Esophagus squamous epithelium (tissue), 5 donors: ENCODE data around the gene CIAO3. TPM values are rescaled to one million over a fixed set of nuclear protein-coding genes. Genes with fewer than 3 reads are reported as not detected.
A peak's percentile ranks its signal among the peaks of the same experiment; 100 is the strongest.

Source experiments
- DNase-seq: peaks from one replicate; lab custom pipeline; 2025; lab: John Stamatoyannopoulos, UW
- H3K27ac ChIP-seq, 4 donors: fragments of 200-600 bp; sonication (generic); one replicate each; pipeline ENCODE4 v1.5.1; 2016 to 2019; ENCODE audit warnings: mild to moderate bottlenecking in 1 of 4
- H3K27me3 ChIP-seq, 4 donors: fragments of 200-600 bp; sonication (generic); 1 replicate in 3 of 4; 2 replicates in 1 of 4; pipeline versions ENCODE4 v1.5.1 to v1.6.0; 2017 to 2021; ENCODE audit warnings: antibody characterized with exemption in 1 of 4
- H3K36me3 ChIP-seq, 3 donors: fragments of 200-600 bp; sonication (generic); one replicate each; pipeline ENCODE4 v1.5.1; 2016 to 2019
- H3K4me1 ChIP-seq, 3 donors: fragments of 200-600 bp; sonication (generic); one replicate each; pipeline ENCODE4 v1.5.1; 2017 to 2019
- H3K4me3 ChIP-seq, 4 donors: fragments of 200-600 bp; sonication (generic); 1 replicate in 3 of 4; 2 replicates in 1 of 4; pipeline ENCODE4 v1.5.1; 2016 to 2019; ENCODE audit warnings: mild to moderate bottlenecking in 2 of 4, moderate library complexity in 1 of 4
- H3K9me3 ChIP-seq, 3 donors: fragments of 200-600 bp; sonication (generic); one replicate each; pipeline ENCODE4 v1.5.1; 2016 to 2019
- POLR2A ChIP-seq, 4 donors: fragments of 450-650 bp; IDR thresholded peaks; one replicate each; pipeline ENCODE4 v1.6.1; 2017; ENCODE audit warnings: antibody characterized with exemption in 4 of 4, mild to moderate bottlenecking in 4 of 4, moderate library complexity in 3 of 4
- WGBS, 2 donors: methylation state at CpG; one replicate each; pipeline ENCODE4 v1.1.5; 2018; 5-methylcytosine and 5-hydroxymethylcytosine counted together
- intact Hi-C: fragments of 100-400 bp; cut with DNase I; formaldehyde crosslinking; loops from one replicate; pipeline ENCODE4 v1.15.0; 2022
- total RNA-seq, 4 donors: library from RNA; depleted of rRNA; stranded (reverse); fragments of >200 nt; gene quantifications; one replicate each; pipeline ENCODE4 v1.1.0, GENCODE V29; 2016
- TF ChIP-seq, protein P1 (sequence below), 6 experiments: fragments of 450-650 bp in 4 of 6; fragments of 200-600 bp in 2 of 6; sonication (generic) in 2 of 6; IDR thresholded peaks; one replicate each; pipeline ENCODE4 v1.5.1; 2016 to 2019; ENCODE audit warnings: antibody characterized with exemption in 6 of 6, mild to moderate bottlenecking in 4 of 6, moderate library complexity in 4 of 6
- donor health status: DM: yes; HTN: yes; CAD: no.

CIAO3 gene
- total RNA-seq, 4 donors from 2014 or later = 29.7 to 34.5 (median 33.2) TPM

DNA sequence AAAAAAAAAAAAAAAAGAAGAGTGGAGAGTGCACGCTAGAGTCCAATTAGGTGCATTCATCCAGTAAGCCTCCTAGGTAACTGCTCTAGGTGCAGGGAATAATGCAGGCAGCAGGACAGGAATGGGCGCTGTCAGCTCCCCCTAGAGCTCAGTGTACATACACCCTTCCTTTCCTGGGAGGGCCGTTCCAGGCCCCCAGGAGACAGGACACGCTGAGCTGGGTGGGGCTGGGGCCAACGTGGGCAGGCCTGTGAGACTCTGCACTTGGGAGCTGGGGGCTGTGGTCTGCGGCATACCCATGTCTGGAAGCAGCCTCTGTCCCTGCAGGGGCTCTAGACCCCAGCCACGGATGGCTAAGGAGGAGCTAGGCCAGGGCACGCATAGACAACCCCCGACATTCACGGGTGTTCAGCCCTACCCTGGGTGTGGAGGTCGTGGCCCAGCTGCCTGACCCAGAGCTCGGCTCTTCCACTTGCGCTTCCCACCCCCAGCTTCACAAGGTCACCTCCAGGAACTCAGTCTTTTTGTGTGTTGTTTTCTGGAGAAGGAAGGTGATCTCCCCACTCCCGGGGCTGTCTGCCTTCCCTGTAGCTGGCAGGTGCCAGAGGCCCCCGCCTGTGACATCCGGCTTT lies 20.9 kb downstream of the CIAO3 start:
- DNase-seq = no peak
- H3K27me3 ChIP-seq = peaks cover 0 to 36% (median 6%) of the 10 kb centered on the region in 4 donors
- no peaks in the 10 kb centered on the region for H3K9me3 ChIP-seq
- intact Hi-C loops = no loop called here
- TF ChIP-seq, protein P1, sequence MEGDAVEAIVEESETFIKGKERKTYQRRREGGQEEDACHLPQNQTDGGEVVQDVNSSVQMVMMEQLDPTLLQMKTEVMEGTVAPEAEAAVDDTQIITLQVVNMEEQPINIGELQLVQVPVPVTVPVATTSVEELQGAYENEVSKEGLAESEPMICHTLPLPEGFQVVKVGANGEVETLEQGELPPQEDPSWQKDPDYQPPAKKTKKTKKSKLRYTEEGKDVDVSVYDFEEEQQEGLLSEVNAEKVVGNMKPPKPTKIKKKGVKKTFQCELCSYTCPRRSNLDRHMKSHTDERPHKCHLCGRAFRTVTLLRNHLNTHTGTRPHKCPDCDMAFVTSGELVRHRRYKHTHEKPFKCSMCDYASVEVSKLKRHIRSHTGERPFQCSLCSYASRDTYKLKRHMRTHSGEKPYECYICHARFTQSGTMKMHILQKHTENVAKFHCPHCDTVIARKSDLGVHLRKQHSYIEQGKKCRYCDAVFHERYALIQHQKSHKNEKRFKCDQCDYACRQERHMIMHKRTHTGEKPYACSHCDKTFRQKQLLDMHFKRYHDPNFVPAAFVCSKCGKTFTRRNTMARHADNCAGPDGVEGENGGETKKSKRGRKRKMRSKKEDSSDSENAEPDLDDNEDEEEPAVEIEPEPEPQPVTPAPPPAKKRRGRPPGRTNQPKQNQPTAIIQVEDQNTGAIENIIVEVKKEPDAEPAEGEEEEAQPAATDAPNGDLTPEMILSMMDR (IDR thresholded peaks at IDR 0.05) = no peak
- TF ChIP-seq POLR2A (IDR thresholded peaks at IDR 0.05) = no peak
- peaks cover 27 to 60% (median 34%) of the 10 kb centered on the region in 3 donors for H3K4me1 ChIP-seq
- no peaks in the 10 kb centered on the region for H3K36me3 ChIP-seq
- peak overlapping the region; percentile 59 to 87 (median 72) for H3K4me3 ChIP-seq
- H3K27ac ChIP-seq = peak overlapping the region; percentile 78 to 90 (median 84)
- 8 to 27% methylated on average over 4 to 15 of the region's 16 CpGs for WGBS, 2 donors

DNA sequence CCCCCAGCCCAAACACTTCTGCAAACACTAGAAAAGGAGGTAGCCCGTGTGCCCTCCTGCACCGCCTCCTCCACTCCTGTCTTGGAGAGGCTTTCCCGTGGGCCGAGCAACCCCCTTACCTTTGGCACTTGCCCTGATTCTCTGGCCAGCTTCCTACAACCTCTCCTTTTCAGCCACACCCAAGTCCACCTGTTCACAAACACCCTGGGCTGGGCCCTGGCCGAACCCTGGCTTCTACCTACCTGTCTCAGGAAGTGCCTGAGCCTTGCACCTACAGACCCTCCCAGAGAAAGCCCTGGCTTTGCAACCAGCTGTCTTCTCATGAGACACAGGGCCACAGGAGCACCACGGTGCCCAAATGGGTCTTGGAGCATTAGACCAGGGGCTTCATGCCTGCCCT lies 21.9 kb downstream of the CIAO3 start:
- Histone ChIP-seq H3K9me3 (no peaks in the 10 kb centered on the region), H3K36me3 (no peaks in the 10 kb centered on the region), H3K27me3 (peaks cover 0 to 41% (median 6%) of the 10 kb centered on the region in 4 donors), H3K27ac (no peak overlapping the region), H3K4me1 (peaks cover 34 to 69% (median 40%) of the 10 kb centered on the region in 3 donors), H3K4me3 (no peak overlapping the region)
- TF ChIP-seq, protein P1 (IDR thresholded peaks at IDR 0.05) = no peak
- no peak for TF ChIP-seq POLR2A (IDR thresholded peaks at IDR 0.05)
- 61 to 72% methylated on average over 4 to 5 of the region's 6 CpGs for WGBS, 2 donors
- intact Hi-C loops = no loop called here
- DNase-seq = no peak

DNA sequence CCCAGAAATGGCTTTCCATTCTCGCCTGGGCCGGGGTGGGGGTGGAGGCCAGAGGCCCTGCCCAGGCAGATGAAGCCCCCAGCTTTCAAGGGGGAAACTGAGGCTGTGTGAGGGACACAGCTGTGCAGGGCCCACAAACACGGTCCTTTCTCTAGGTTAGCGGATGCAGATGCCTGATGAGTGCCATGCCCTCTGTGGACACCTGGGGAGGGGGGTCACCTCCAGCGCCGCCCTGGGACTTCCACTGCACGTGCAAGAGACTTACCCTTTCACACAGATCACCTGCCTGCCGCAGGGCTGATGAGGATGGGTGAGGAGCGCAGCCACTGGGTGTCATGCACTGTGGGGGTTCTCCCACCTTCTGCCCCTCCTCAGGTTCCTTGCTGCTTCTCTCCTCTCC lies 22.4 kb downstream of the CIAO3 start:
- intact Hi-C loops = no loop called here
- no peak overlapping the region for H3K27ac ChIP-seq
- H3K4me1 ChIP-seq = peaks cover 34 to 69% (median 40%) of the 10 kb centered on the region in 3 donors
- H3K27me3 ChIP-seq = peaks cover 0 to 41% (median 6%) of the 10 kb centered on the region in 4 donors
- TF ChIP-seq POLR2A (IDR thresholded peaks at IDR 0.05) = no peak
- TF ChIP-seq, protein P1 (IDR thresholded peaks at IDR 0.05) = no peak
- H3K36me3 ChIP-seq = no peaks in the 10 kb centered on the region
- WGBS, 2 donors = 86 to 100% methylated on average over 2 to 6 of the region's 9 CpGs
- DNase-seq = no peak
- no peak overlapping the region for H3K4me3 ChIP-seq
- H3K9me3 ChIP-seq = no peaks in the 10 kb centered on the region

DNA sequence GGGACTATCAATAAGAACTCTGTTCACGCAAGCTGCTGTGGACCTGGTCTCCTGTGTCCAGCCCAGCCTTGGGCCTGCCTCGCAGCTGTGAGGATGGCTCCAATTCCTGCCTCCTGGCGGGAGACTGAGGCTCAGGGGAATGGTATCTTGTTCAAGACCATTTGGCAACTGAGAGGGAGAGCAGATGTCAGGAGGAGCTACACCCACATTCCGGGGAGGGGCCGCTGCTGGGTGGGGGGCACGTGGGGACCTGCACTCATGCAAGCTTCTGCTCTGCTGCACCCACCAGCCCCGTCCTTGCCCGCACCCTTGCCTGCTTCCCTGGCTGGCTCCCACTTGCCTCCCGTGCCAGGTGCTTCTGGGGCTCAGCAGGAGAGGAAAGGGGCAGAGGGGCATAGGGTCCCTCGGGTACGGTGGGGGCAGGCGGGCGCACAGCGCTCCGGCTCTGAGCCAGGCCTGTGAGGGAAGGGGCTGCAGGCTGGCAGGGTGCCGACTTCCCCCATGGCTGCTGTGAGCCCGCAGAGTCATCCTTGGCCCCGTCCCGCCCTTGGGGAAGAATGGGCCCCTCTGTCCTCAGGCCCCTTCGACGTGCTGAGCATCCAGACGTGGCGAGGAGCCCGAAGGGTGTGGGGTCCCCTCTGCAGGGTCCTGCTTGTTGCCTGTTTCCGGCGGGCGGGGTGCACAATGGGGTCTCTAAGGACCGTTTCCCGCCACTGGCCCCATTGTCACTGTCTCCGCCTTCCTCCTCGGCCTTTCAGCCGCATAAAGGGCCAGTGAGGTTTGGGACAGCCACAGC lies 23.1 kb downstream of the CIAO3 start:
- intact Hi-C loops = no loop called here
- no peak for DNase-seq
- WGBS, 2 donors = 74% methylated on average over 14 of the region's 32 CpGs; no CpG with 5 or more reads in 1 of the 2 donors

More for the DNA sequence above, 23.1 kb downstream of the CIAO3 start:
- Histone ChIP-seq H3K36me3 (no peaks in the 10 kb centered on the region), H3K9me3 (no peaks in the 10 kb centered on the region), H3K27me3 (peaks cover 0 to 41% (median 6%) of the 10 kb centered on the region in 4 donors), H3K27ac (no peak overlapping the region), H3K4me3 (no peak overlapping the region), H3K4me1 (peaks cover 34 to 75% (median 40%) of the 10 kb centered on the region in 3 donors)
- TF ChIP-seq POLR2A (IDR thresholded peaks at IDR 0.05) = no peak
- TF ChIP-seq, protein P1 (IDR thresholded peaks at IDR 0.05) = no peak
